K562 (cell line): ENCODE measurements around the gene TNFRSF11A. TPM values are rescaled to one million over a fixed set of nuclear protein-coding genes. Genes with fewer than 3 reads are reported as not detected.

ENCODE experiments used
- ATAC-seq: fragments of 200-7000 bp; cut with Tn5 transposase; 3 replicates; pipeline ENCODE4 v1.9.1; 2020; ENCODE audit warnings: moderate library complexity
- BruUV-seq: library from RNA; stranded (reverse); fragments of 400-500 nt; replicated peaks from 2 replicates; lab custom pipeline; 2021; lab: Mats Ljungman, UMichigan
- CTCF ChIA-PET: fragments of 300-600 bp; formaldehyde crosslinking; extraction: SDS; loops from one replicate; lab custom pipeline; 2021; ENCODE audit warnings: low intra/inter-chr PET ratio; lab: Yijun Ruan, JAX
- POLR2A ChIA-PET: fragments of 300-600, 350-650 bp; sonication (Branson Sonifier 250); formaldehyde crosslinking; extraction: SDS; loops from one replicate; lab custom pipeline; 2021; ENCODE audit warnings: antibody characterized with exemption, inconsistent platforms; lab: Yijun Ruan, JAX
- DNase-seq, 4 experiments: peaks; one replicate each; pipeline versions ENCODE4 v3.0.0 to v3.0.0-alpha.2; 2011 to 2018; ENCODE audit warnings: low spot score in 3 of 4, mixed read lengths in 3 of 4; ENCODE audit errors: extremely low read depth in 1 of 4
- FAIRE-seq: peaks from 2 replicates; lab custom pipeline; 2011; peaks lifted over from hg19 to GRCh38; lab: Jason Lieb, UNC
- H2AFZ ChIP-seq: 2 replicates; pipeline ENCODE4 v1.6.0; 2011; ENCODE audit warnings: low read depth, low read length, control low read depth, inconsistent platforms
- H3K27ac ChIP-seq: fragments of 200-600 bp; 3 replicates; pipeline ENCODE4 v1.8.0; 2011; ENCODE audit warnings: low read depth, mild to moderate bottlenecking, control low read depth, inconsistent platforms, low read length, moderate library complexity, mixed read lengths; ENCODE audit errors: extremely low read depth
- H3K27me3 ChIP-seq, 2 experiments: fragments of 300-600 bp in 1 of 2; 2 replicates in 1 of 2; 3 replicates in 1 of 2; pipeline versions ENCODE4 v1.6.0 to v1.8.0; 2011; ENCODE audit warnings: inconsistent platforms in 2 of 2, low read length in 2 of 2, mild to moderate bottlenecking in 1 of 2, mixed read lengths in 1 of 2, moderate library complexity in 1 of 2; ENCODE audit not compliant: control insufficient read depth in 2 of 2, insufficient read depth in 2 of 2
- H3K36me3 ChIP-seq: fragments of 300-600 bp; 3 replicates; pipeline ENCODE4 v1.8.0; 2011; ENCODE audit warnings: mild to moderate bottlenecking, low read length, inconsistent platforms; ENCODE audit not compliant: control insufficient read depth, insufficient read depth
- H3K4me1 ChIP-seq, 2 experiments: fragments of 200-600 bp in 1 of 2; replicated peaks in 1 of 2; 2 replicates in 1 of 2; 3 replicates in 1 of 2; pipeline versions ENCODE4 v1.5.1 to v1.8.0; 2011; ENCODE audit warnings: inconsistent platforms in 2 of 2, low read length in 2 of 2, mild to moderate bottlenecking in 1 of 2, mixed read lengths in 1 of 2, moderate library complexity in 1 of 2; ENCODE audit not compliant: control insufficient read depth in 2 of 2, insufficient read depth in 2 of 2
- H3K4me2 ChIP-seq: 2 replicates; pipeline ENCODE4 v1.6.1; 2011; ENCODE audit warnings: low read length, control low read depth, inconsistent platforms, mixed read lengths; ENCODE audit not compliant: insufficient read depth
- H3K4me3 ChIP-seq: fragments of 200-600 bp; sonication (generic), shearing (Covaris generic); 2 replicates; pipeline ENCODE4 v1.5.1; 2016; ENCODE audit warnings: control low read depth, inconsistent platforms
- H3K79me2 ChIP-seq: fragments of 200-600 bp; 3 replicates; pipeline ENCODE4 v1.8.0; 2011; ENCODE audit warnings: low read length, inconsistent platforms; ENCODE audit not compliant: control insufficient read depth, insufficient read depth
- H3K9ac ChIP-seq, 2 experiments: 2 replicates each; pipeline versions ENCODE4 v1.6.0 to v1.6.1; 2011; ENCODE audit warnings: low read depth in 2 of 2, low read length in 2 of 2, control low read depth in 1 of 2, inconsistent platforms in 1 of 2, mild to moderate bottlenecking in 1 of 2, mixed read lengths in 1 of 2; ENCODE audit not compliant: insufficient read depth in 1 of 2
- H3K9me1 ChIP-seq: one replicate; pipeline ENCODE4 v1.6.0; 2011; ENCODE audit warnings: inconsistent platforms, mild to moderate bottlenecking, low read length, moderate library complexity; ENCODE audit not compliant: control insufficient read depth, insufficient read depth
- H3K9me3 ChIP-seq: replicated peaks from 2 replicates; pipeline ENCODE4 v1.5.1; 2011; ENCODE audit warnings: low read depth, low read length, inconsistent platforms; ENCODE audit not compliant: control insufficient read depth, insufficient read depth
- H4K20me1 ChIP-seq: replicated peaks from 2 replicates; pipeline ENCODE4 v1.6.1; 2011; ENCODE audit warnings: low read length, inconsistent platforms, mixed read lengths; ENCODE audit not compliant: control insufficient read depth, insufficient read depth
- KHSRP ChIP-seq: fragments of 450-650 bp; IDR thresholded peaks from 2 replicates; pipeline ENCODE4 v1.6.1; 2017
- MTA1 ChIP-seq: fragments of 450-650 bp; IDR thresholded peaks from 2 replicates; pipeline ENCODE4 v1.6.1; 2017; ENCODE audit warnings: borderline replicate concordance
- MXD1 ChIP-seq: fragments of 250-450 bp; sonication (Bioruptor Pico); IDR thresholded peaks from 2 replicates; pipeline ENCODE4 v1.8.0; 2021; ENCODE audit warnings: borderline replicate concordance, mild to moderate bottlenecking, moderate library complexity; ENCODE audit not compliant: poor library complexity, severe bottlenecking
- NEUROD1 ChIP-seq: fragments of 150-350 bp; IDR thresholded peaks from 2 replicates; pipeline ENCODE4 v1.6.1; 2014; ENCODE audit warnings: borderline replicate concordance, low read length, low read depth; ENCODE audit not compliant: partially characterized antibody
- NFE2L1 ChIP-seq: fragments of 450-650 bp; IDR thresholded peaks from 2 replicates; pipeline ENCODE4 v1.6.1; 2016; ENCODE audit warnings: missing genetic modification characterization, low read depth, mild to moderate bottlenecking, missing compliant biosample characterization, moderate library complexity, borderline replicate concordance
- RFX5 ChIP-seq: IDR thresholded peaks from 2 replicates; pipeline ENCODE4 v1.6.1; 2011; ENCODE audit warnings: low read depth, mild to moderate bottlenecking, improper control_type of control experiment, low read length
- SMC3 ChIP-seq: conservative IDR thresholded peaks from 2 replicates; pipeline ENCODE4 v1.6.1; 2011; ENCODE audit warnings: low read depth, low read length, improper control_type of control experiment; ENCODE audit not compliant: insufficient read depth
- SOX6 ChIP-seq: fragments of 450-650 bp; IDR thresholded peaks from 2 replicates; pipeline ENCODE4 v1.6.1; 2014; ENCODE audit warnings: mild to moderate bottlenecking
- TFAM ChIP-seq: fragments of 250-450 bp; sonication (Bioruptor Pico); conservative IDR thresholded peaks from 2 replicates; pipeline ENCODE4 v1.5.0; 2021; ENCODE audit warnings: mild to moderate bottlenecking, moderate library complexity
- U2AF1 ChIP-seq: fragments of 200-400 bp; formaldehyde crosslinking; optimal IDR thresholded peaks from 2 replicates; pipeline ENCODE3; 2017; ENCODE audit warnings: mild to moderate bottlenecking, low read depth, low read length, moderate library complexity
- ZNF639 ChIP-seq, 2 experiments: fragments of 200-800 bp in 1 of 2; sonication (Bioruptor generic) in 1 of 2; sonication (generic) in 1 of 2; formaldehyde crosslinking in 1 of 2; IDR thresholded peaks in 1 of 2; conservative IDR thresholded peaks in 1 of 2; 2 replicates each; pipeline versions ENCODE4 v1.5.0 to v1.6.1; 2016 to 2020; ENCODE audit warnings: missing compliant biosample characterization in 1 of 2, missing genetic modification characterization in 1 of 2, missing genetic modification reagents in 1 of 2
- WGBS: fragments of 100-300 bp; shearing (Covaris generic); methylation state at CpG from one replicate; pipeline ENCODE4 v1.1.6; 2016; ENCODE audit warnings: low coverage, mixed read lengths; ENCODE audit not compliant: insufficient coverage; ENCODE audit errors: missing lambda C conversion rate; 5-methylcytosine and 5-hydroxymethylcytosine counted together
- in situ Hi-C: fragments of 300-500 bp; cut with MboI; formaldehyde crosslinking; loops from 4 replicates; pipeline ENCODE4 v1.15.0; 2018; ENCODE audit warnings: inconsistent platforms, mixed read lengths
- intact Hi-C: fragments of 100-400 bp; cut with micrococcal nuclease; formaldehyde crosslinking; loops from 2 replicates; pipeline ENCODE4 v1.14.2; 2022
- polyA plus RNA-seq, 8 experiments: library from polyadenylated mRNA; depleted of rRNA in 4 of 8; stranded (reverse) in 5 of 8; unstranded in 3 of 8; fragments of >200 nt; fragmentation: Nextera tagmentation in 2 of 8; fragmentation: Illumina TruSeq in 1 of 8; extraction: Ambion mirVana in 2 of 8; extraction: Trizol in 1 of 8; gene quantifications; 2 replicates each; pipeline versions ENCODE4 v1.2.1 to v1.2.3, GENCODE V29; 2011 to 2014; ENCODE audit warnings: inconsistent platforms in 1 of 8, missing spikeins in 1 of 8
- total RNA-seq, 7 experiments: library from RNA; depleted of rRNA in 6 of 7; stranded (reverse); fragments of >200 nt in 6 of 7; fragmentation: Illumina TruSeq in 2 of 7; extraction: Trizol in 2 of 7; gene quantifications; 2 replicates each; pipeline versions ENCODE4 v1.2.1 to v1.2.3, GENCODE V29; 2011 to 2021; ENCODE audit warnings: low replicate concordance in 1 of 7

TNFRSF11A gene
- total and polyA plus RNA-seq, 9 of the 15 experiments (the other 6 are each of a cell fraction or from before 2014, with no cell fraction given) = 0.03 to 0.06 (median 0.04) TPM; not detected in 6

- Histone ChIP-seq H4K20me1 (no peaks in the 10 kb centered on the region), H3K9me3 (no peaks in the 10 kb centered on the region), H3K27ac (no peak overlapping the region), H3K9me1 (no peaks in the 10 kb centered on the region), H3K36me3 (no peaks in the 10 kb centered on the region), H3K4me3 (no peak overlapping the region), H3K4me2 (no peak overlapping the region), H2AFZ (0 out of 2 replicates have a peak overlapping the region, but pooled peaks have one; percentile 51), H3K27me3 (no peaks in the 10 kb centered on the region), H3K4me1 (peaks cover 8% of the 10 kb centered on the region in 2 experiments; a peak in 4 of 5 replicates), H3K9ac (no peak overlapping the region), H3K79me2 (no peaks in the 10 kb centered on the region)
- in situ Hi-C loops = no loop called here
- no peak for DNase-seq
- ChIA-PET POLR2A (interaction anchor here (1.0 to 1.7 kb wide), 3 partner anchors 10 to 15 kb away, joined by 3 to 5 read pairs (median 4); no protein-coding TSS in a partner anchor), CTCF (no interaction called here)
- TF ChIP-seq SMC3 (no peak), TFAM (CRISPR knock-in tag) (no peak), MXD1 (CRISPR knock-in tag) (no peak), MTA1 (no peak), NFE2L1 (no peak), NEUROD1 (no peak), U2AF1 (no peak), KHSRP (no peak), RFX5 (no peak), SOX6 (no peak), ZNF639 (CRISPR knock-in tag; conservative IDR thresholded peaks at IDR 0.05 in 1 of 2, IDR thresholded peaks at IDR 0.05 in 1 of 2) (no peak)
- ATAC-seq = no peak; the same call in 2 of the 3 replicates
- BruUV-seq = no TSS peak
- WGBS = 34% methylated on average over 10 of the region's 11 CpGs
- intact Hi-C loops = no loop called here
- FAIRE-seq = no peak
These were observed 110.4 kb downstream of the TNFRSF11A start for GRCh38 chr18:62435435-62436031.
